A549 (cell line): ENCODE measurements around the gene KRT8. TPM values are rescaled to one million over a fixed set of nuclear protein-coding genes. Genes with fewer than 3 reads are reported as not detected.

ENCODE experiments used
- ATAC-seq, 2 experiments: fragments of 200-7000 bp in 1 of 2; fragments of >200 bp in 1 of 2; cut with Nextera tagmentation in 1 of 2; cut with Tn5 transposase in 1 of 2; 3 replicates each; pipeline versions ENCODE4 v1.8.0 to v1.9.1; 2018 to 2020; ENCODE audit warnings: mild to moderate bottlenecking in 1 of 2, moderate library complexity in 1 of 2
- CTCF ChIA-PET: fragments of 300-600 bp; sonication (Branson Sonifier 250); formaldehyde crosslinking; extraction: SDS; loops from one replicate; lab custom pipeline; 2021; ENCODE audit warnings: antibody characterized with exemption, inconsistent platforms; lab: Yijun Ruan, JAX
- POLR2A ChIA-PET: fragments of 350-600 bp; formaldehyde crosslinking; extraction: SDS; loops from one replicate; lab custom pipeline; 2021; ENCODE audit warnings: antibody characterized with exemption, inconsistent platforms; lab: Yijun Ruan, JAX
- DNase-seq, 2 experiments: peaks; one replicate each; pipeline versions ENCODE4 v3.0.0 to v3.0.0-alpha.2; 2011 to 2016; ENCODE audit warnings: low read depth in 1 of 2, low spot score in 1 of 2
- FAIRE-seq: peaks from 2 replicates; lab custom pipeline; 2011; peaks lifted over from hg19 to GRCh38; lab: Jason Lieb, UNC
- H3K27ac ChIP-seq, 2 experiments: fragments of >200 bp; sonication (Bioruptor Twin); formaldehyde crosslinking; 3 replicates each; pipeline ENCODE4 v1.5.1; 2016 to 2017
- H3K4me1 ChIP-seq: fragments of >200 bp; sonication (Bioruptor Twin); formaldehyde crosslinking; 3 replicates; pipeline ENCODE4 v1.6.1; 2016
- H3K4me2 ChIP-seq: fragments of >200 bp; sonication (Bioruptor Twin); formaldehyde crosslinking; 3 replicates; pipeline ENCODE4 v1.6.1; 2016
- H3K4me3 ChIP-seq: fragments of >200 bp; sonication (Bioruptor Twin); formaldehyde crosslinking; 3 replicates; pipeline ENCODE4 v1.5.1; 2016
- H3K9me3 ChIP-seq: fragments of >200 bp; sonication (Bioruptor Twin); formaldehyde crosslinking; 3 replicates; pipeline ENCODE4 v1.6.1; 2016
- BCL3 ChIP-seq: fragments of >200 bp; sonication (Bioruptor Twin); formaldehyde crosslinking; IDR thresholded peaks from 3 replicates; pipeline ENCODE4 v1.6.1; 2016
- BHLHE40 ChIP-seq: IDR thresholded peaks from 2 replicates; pipeline ENCODE4 v1.6.1; 2012; ENCODE audit warnings: low read depth, low read length, inconsistent platforms
- CEBPB ChIP-seq, 2 experiments: fragments of >200 bp in 1 of 2; sonication (Bioruptor Twin) in 1 of 2; formaldehyde crosslinking in 1 of 2; IDR thresholded peaks; 2 replicates each; pipeline ENCODE4 v1.6.1; 2012 to 2016
- CHD4 ChIP-seq: fragments of 200-600 bp; sonication (generic); IDR thresholded peaks from 2 replicates; pipeline ENCODE4 v1.6.1; 2016; ENCODE audit warnings: antibody characterized with exemption, mild to moderate bottlenecking, borderline replicate concordance
- E2F6 ChIP-seq: IDR thresholded peaks from 2 replicates; pipeline ENCODE4 v1.6.1; 2012; ENCODE audit warnings: low read depth, borderline replicate concordance
- EHF ChIP-seq: fragments of 250-450 bp; sonication (Bioruptor Pico); IDR thresholded peaks from 2 replicates; pipeline ENCODE4 v1.5.0; 2020; ENCODE audit warnings: mild to moderate bottlenecking
- ELK1 ChIP-seq: fragments of 150-350 bp; IDR thresholded peaks from 2 replicates; pipeline ENCODE4 v1.6.1; 2014; ENCODE audit warnings: low read depth, mild to moderate bottlenecking, low read length
- FOSB ChIP-seq: fragments of 250-450 bp; sonication (Bioruptor Pico); IDR thresholded peaks from 2 replicates; pipeline ENCODE4 v1.5.0; 2020; ENCODE audit warnings: mild to moderate bottlenecking, moderate library complexity
- FOSL2 ChIP-seq, 2 experiments: fragments of 450-650 bp in 1 of 2; fragments of >200 bp in 1 of 2; sonication (Bioruptor Twin) in 1 of 2; formaldehyde crosslinking; IDR thresholded peaks; 2 replicates each; pipeline versions ENCODE4 v1.5.0 to v1.6.1; 2016 to 2020; ENCODE audit warnings: mild to moderate bottlenecking in 1 of 2, moderate library complexity in 1 of 2
- GATA3 ChIP-seq: IDR thresholded peaks from 2 replicates; pipeline ENCODE4 v1.6.1; 2012; ENCODE audit warnings: borderline replicate concordance
- HEYL ChIP-seq: fragments of 250-450 bp; sonication (Bioruptor Pico); IDR thresholded peaks from 2 replicates; pipeline ENCODE4 v1.8.0; 2021; ENCODE audit warnings: mild to moderate bottlenecking, moderate library complexity
- HOXB13 ChIP-seq: fragments of 250-450 bp; sonication (Bioruptor Pico); IDR thresholded peaks from 2 replicates; pipeline ENCODE4 v1.5.0; 2020; ENCODE audit warnings: low read depth, mild to moderate bottlenecking, moderate library complexity
- HOXB5 ChIP-seq: fragments of 250-450 bp; sonication (Bioruptor Pico); IDR thresholded peaks from 2 replicates; pipeline ENCODE4 v1.5.0; 2020; ENCODE audit warnings: mild to moderate bottlenecking, moderate library complexity
- MAFK ChIP-seq: fragments of 450-650 bp; IDR thresholded peaks from 2 replicates; pipeline ENCODE4 v1.6.1; 2014; ENCODE audit not compliant: partially characterized antibody
- MAZ ChIP-seq: fragments of 150-350 bp; IDR thresholded peaks from 2 replicates; pipeline ENCODE4 v1.6.1; 2014; ENCODE audit warnings: antibody characterized with exemption, low read depth, low read length, borderline replicate concordance
- MYC ChIP-seq: IDR thresholded peaks from 2 replicates; pipeline ENCODE4 v1.6.1; 2012; ENCODE audit warnings: mild to moderate bottlenecking, inconsistent platforms, low read length, improper control_type of control experiment, borderline replicate concordance
- NPAS2 ChIP-seq: fragments of 250-450 bp; sonication (Bioruptor Pico); IDR thresholded peaks from 2 replicates; pipeline ENCODE4 v1.8.0; 2022; ENCODE audit warnings: mild to moderate bottlenecking, moderate library complexity, borderline replicate concordance
- PHF8 ChIP-seq: fragments of 200-600 bp; sonication (generic); IDR thresholded peaks from 2 replicates; pipeline ENCODE4 v1.6.1; 2016; ENCODE audit warnings: low read depth, mild to moderate bottlenecking, antibody characterized with exemption, moderate library complexity, borderline replicate concordance
- POLR2A ChIP-seq: IDR thresholded peaks from 2 replicates; pipeline ENCODE4 v1.6.1; 2012; ENCODE audit warnings: mild to moderate bottlenecking, low read length
- RARB ChIP-seq: fragments of 250-450 bp; sonication (Bioruptor Pico); IDR thresholded peaks from 2 replicates; pipeline ENCODE4 v1.8.0; 2021; ENCODE audit warnings: mild to moderate bottlenecking, moderate library complexity
- RNF2 ChIP-seq: fragments of 200-600 bp; sonication (generic); IDR thresholded peaks from 2 replicates; pipeline ENCODE4 v1.6.1; 2016; ENCODE audit warnings: low read depth, mild to moderate bottlenecking, antibody characterized with exemption, moderate library complexity, borderline replicate concordance
- SMC3 ChIP-seq: fragments of >200 bp; sonication (Bioruptor Twin); formaldehyde crosslinking; IDR thresholded peaks from 3 replicates; pipeline ENCODE4 v1.6.1; 2018; ENCODE audit warnings: inconsistent platforms
- TFCP2L1 ChIP-seq: fragments of 250-450 bp; sonication (Bioruptor Pico); IDR thresholded peaks from 2 replicates; pipeline ENCODE4 v1.5.0; 2021; ENCODE audit warnings: mild to moderate bottlenecking
- TP53 ChIP-seq: fragments of 250-450 bp; sonication (Bioruptor Pico); IDR thresholded peaks from 2 replicates; pipeline ENCODE4 v1.5.0; 2021; ENCODE audit warnings: mild to moderate bottlenecking, moderate library complexity
- ZFP36 ChIP-seq: fragments of 450-650 bp; IDR thresholded peaks from 2 replicates; pipeline ENCODE4 v1.6.1; 2014; ENCODE audit warnings: borderline replicate concordance; ENCODE audit not compliant: partially characterized antibody
- ZNF302 ChIP-seq: fragments of 250-450 bp; sonication (Bioruptor Pico); IDR thresholded peaks from 2 replicates; pipeline ENCODE4 v1.9.0; 2021; ENCODE audit warnings: inconsistent platforms, mild to moderate bottlenecking, moderate library complexity
- ZSCAN20 ChIP-seq: fragments of 250-450 bp; sonication (Bioruptor Pico); IDR thresholded peaks from 2 replicates; pipeline ENCODE4 v1.8.0; 2022; ENCODE audit warnings: mild to moderate bottlenecking, moderate library complexity
- WGBS: methylation state at CpG from one replicate; pipeline ENCODE4 v1.1.6; 2017; ENCODE audit errors: missing lambda C conversion rate; 5-methylcytosine and 5-hydroxymethylcytosine counted together
- polyA plus RNA-seq, 4 experiments: library from polyadenylated mRNA; depleted of rRNA in 3 of 4; stranded (reverse); fragments of >200 nt; fragmentation: RNase III in 1 of 4; extraction: RNeasy Plus Mini Kit Qiagen cat#74134 plus additional on column Dnase treatment in 1 of 4; gene quantifications; 2 replicates in 3 of 4; 3 replicates in 1 of 4; pipeline ENCODE4 v1.2.3, GENCODE V29; 2011 to 2017
- TF ChIP-seq, protein P1 (sequence below): fragments of 250-450 bp; sonication (Bioruptor Pico); IDR thresholded peaks from 2 replicates; pipeline ENCODE4 v1.5.0; 2020; ENCODE audit warnings: low read depth, mild to moderate bottlenecking, moderate library complexity
- TF ChIP-seq, protein P2 (sequence below): fragments of 450-650 bp; IDR thresholded peaks from 2 replicates; pipeline ENCODE4 v1.6.1; 2014; ENCODE audit warnings: antibody characterized with exemption
- TF ChIP-seq, protein P3 (sequence below): fragments of 250-450 bp; sonication (Bioruptor Pico); IDR thresholded peaks from 2 replicates; pipeline ENCODE4 v1.5.0; 2021; ENCODE audit warnings: mild to moderate bottlenecking, moderate library complexity, borderline replicate concordance
- TF ChIP-seq, protein P4 (sequence below): IDR thresholded peaks from 2 replicates; pipeline ENCODE4 v1.6.1; 2012

KRT8 gene
- polyA plus RNA-seq, 2 of the 4 experiments (the other 2 are of a cell fraction), result 2,250 to 3,633 TPM

GRCh38 chr12:52879394-52880351, 25.2 kb downstream of the KRT8 start:
- CTCF ChIA-PET, result interaction anchor here (0.6 to 25.7 kb wide), 145 partner anchors 8 to 887 kb away, joined by 3 to 1736 read pairs (median 5); partner anchors contain the start of genes ATG101, KRT3, KRT7 and KRT71
- POLR2A ChIA-PET, result interaction anchor here (0.7 to 2.4 kb wide), 17 partner anchors 9 to 854 kb away, joined by 3 to 21 read pairs (median 5); partner anchors contain the start of genes ATG101 and KRT8
- Histone ChIP-seq H3K27ac (peak overlapping the region; percentile 94 to 97), H3K4me2 (peak overlapping the region; percentile 77), H3K9me3 (no peaks in the 10 kb centered on the region), H3K4me1 (peaks cover 61% of the 10 kb centered on the region), H3K4me3 (0 out of 3 replicates have a peak overlapping the region, but pooled peaks have one; percentile 14)
- ATAC-seq (peak; percentile 88 to 90), FAIRE-seq (peak; percentile 46), DNase-seq (peak; percentile 82 to 98)
- 3% methylated on average over 24 of the region's 38 CpGs for WGBS
- TF ChIP-seq SMC3 (peak; percentile 99), MAFK (no peak), MAZ (no peak), TFCP2L1 (CRISPR knock-in tag) (peak; percentile 62; the same call in 1 of the 2 replicates), PHF8 (no peak), BCL3 (0 out of 3 replicates have a peak, but pooled peaks have one; percentile 22), CEBPB (IDR thresholded peaks at IDR 0.05) (no peak), FOSL2 (IDR thresholded peaks at IDR 0.05) (no peak), FOSL2 (CRISPR knock-in tag; IDR thresholded peaks at IDR 0.05) (peak; percentile 41; the same call in 1 of the 2 replicates), HOXB13 (CRISPR knock-in tag) (peak; percentile 92; the same call in 1 of the 2 replicates), EHF (CRISPR knock-in tag) (peak; percentile 94), FOSB (peak; percentile 69; the same call in 1 of the 2 replicates), BHLHE40 (no peak; the same call in 1 of the 2 replicates), HOXB5 (peak; percentile 89), MYC (peak; percentile 72; the same call in 1 of the 2 replicates), ZNF302 (CRISPR knock-in tag) (peak; percentile 43; the same call in 1 of the 2 replicates), GATA3 (no peak), ELK1 (no peak), RARB (CRISPR knock-in tag) (no peak), CHD4 (no peak), NPAS2 (peak; percentile 14; the same call in 1 of the 2 replicates), ZFP36 (no peak), HEYL (0 out of 2 replicates have a peak, but pooled peaks have one; percentile 23), TP53 (CRISPR knock-in tag) (peak; percentile 80; the same call in 1 of the 2 replicates), ZSCAN20 (CRISPR knock-in tag) (peak; percentile 96), E2F6 (peak; percentile 68), RNF2 (no peak), POLR2A (0 out of 2 replicates have a peak, but pooled peaks have one; percentile 23)
- TF ChIP-seq, protein P1, sequence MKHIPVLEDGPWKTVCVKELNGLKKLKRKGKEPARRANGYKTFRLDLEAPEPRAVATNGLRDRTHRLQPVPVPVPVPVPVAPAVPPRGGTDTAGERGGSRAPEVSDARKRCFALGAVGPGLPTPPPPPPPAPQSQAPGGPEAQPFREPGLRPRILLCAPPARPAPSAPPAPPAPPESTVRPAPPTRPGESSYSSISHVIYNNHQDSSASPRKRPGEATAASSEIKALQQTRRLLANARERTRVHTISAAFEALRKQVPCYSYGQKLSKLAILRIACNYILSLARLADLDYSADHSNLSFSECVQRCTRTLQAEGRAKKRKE (CRISPR knock-in tag), result peak; percentile 73; the same call in 1 of the 2 replicates
- TF ChIP-seq, protein P2, sequence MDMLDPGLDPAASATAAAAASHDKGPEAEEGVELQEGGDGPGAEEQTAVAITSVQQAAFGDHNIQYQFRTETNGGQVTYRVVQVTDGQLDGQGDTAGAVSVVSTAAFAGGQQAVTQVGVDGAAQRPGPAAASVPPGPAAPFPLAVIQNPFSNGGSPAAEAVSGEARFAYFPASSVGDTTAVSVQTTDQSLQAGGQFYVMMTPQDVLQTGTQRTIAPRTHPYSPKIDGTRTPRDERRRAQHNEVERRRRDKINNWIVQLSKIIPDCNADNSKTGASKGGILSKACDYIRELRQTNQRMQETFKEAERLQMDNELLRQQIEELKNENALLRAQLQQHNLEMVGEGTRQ, result no peak
- TF ChIP-seq, protein P3, sequence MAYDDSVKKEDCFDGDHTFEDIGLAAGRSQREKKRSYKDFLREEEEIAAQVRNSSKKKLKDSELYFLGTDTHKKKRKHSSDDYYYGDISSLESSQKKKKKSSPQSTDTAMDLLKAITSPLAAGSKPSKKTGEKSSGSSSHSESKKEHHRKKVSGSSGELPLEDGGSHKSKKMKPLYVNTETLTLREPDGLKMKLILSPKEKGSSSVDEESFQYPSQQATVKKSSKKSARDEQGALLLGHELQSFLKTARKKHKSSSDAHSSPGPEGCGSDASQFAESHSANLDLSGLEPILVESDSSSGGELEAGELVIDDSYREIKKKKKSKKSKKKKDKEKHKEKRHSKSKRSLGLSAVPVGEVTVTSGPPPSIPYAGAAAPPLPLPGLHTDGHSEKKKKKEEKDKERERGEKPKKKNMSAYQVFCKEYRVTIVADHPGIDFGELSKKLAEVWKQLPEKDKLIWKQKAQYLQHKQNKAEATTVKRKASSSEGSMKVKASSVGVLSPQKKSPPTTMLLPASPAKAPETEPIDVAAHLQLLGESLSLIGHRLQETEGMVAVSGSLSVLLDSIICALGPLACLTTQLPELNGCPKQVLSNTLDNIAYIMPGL (CRISPR knock-in tag), result peak; percentile 93
- TF ChIP-seq, protein P4, sequence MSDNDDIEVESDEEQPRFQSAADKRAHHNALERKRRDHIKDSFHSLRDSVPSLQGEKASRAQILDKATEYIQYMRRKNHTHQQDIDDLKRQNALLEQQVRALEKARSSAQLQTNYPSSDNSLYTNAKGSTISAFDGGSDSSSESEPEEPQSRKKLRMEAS, result peak; percentile 95
